GM12892 (cell line): ENCODE data around the gene DCC.
"Not testable (repeated sequence)": the region's sequence is repeated elsewhere in the genome, so short reads cannot be mapped to it uniquely, and the experiment has no call there.

Source experiments
- DNase-seq: peaks from one replicate; pipeline ENCODE4 v3.0.0; 2011; ENCODE audit not compliant: insufficient read length
- FAIRE-seq: peaks from 2 replicates; lab custom pipeline; 2011; peaks lifted over from hg19 to GRCh38; lab: Jason Lieb, UNC
- POLR2A ChIP-seq: IDR thresholded peaks from 2 replicates; pipeline ENCODE4 v1.6.1; 2011; ENCODE audit warnings: low read depth, low read length, control low read depth
- POLR2AphosphoS5 ChIP-seq: IDR thresholded peaks from 2 replicates; pipeline ENCODE4 v1.6.1; 2011; ENCODE audit warnings: low read depth, low read length, control low read depth
- TAF1 ChIP-seq: IDR thresholded peaks from 2 replicates; pipeline ENCODE4 v1.6.1; 2011; ENCODE audit warnings: low read depth, mild to moderate bottlenecking, control low read depth, low read length, borderline replicate concordance

DCC gene

DNA sequence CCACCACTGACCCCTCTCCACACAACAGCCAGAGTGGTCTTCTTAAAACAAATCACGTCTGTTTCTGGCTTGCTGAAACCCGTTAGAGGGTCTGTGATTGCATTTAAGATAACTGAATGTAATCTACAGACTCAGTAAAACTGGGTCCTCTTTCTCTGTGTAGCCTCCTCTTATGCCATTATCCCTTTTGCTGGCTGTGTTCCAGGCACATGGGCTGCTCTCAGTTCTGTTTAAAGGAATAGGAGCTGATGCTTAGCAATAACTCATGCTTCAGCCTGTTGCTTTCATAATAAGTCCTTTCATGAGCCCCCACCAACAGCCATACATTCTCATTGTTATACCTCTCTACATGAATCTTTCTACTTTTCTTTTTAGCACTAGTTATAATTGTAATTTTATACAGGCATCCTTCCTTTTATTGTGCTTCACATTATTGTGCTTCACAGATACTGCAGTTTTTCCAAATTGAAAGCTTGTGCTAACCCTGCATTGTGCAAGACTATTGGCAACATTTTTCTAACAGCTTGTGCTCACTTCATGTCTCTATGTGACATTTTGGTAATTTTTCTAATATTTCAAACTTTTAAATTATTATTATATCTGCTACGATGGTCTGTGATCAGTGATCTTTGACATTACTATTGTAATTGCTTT lies 1101.9 kb downstream of the DCC start:
- DNase-seq, result no peak
- no peak for FAIRE-seq
- TF ChIP-seq TAF1, result no peak
- TF ChIP-seq POLR2A, result no peak
- no peak for TF ChIP-seq POLR2AphosphoS5

DNA sequence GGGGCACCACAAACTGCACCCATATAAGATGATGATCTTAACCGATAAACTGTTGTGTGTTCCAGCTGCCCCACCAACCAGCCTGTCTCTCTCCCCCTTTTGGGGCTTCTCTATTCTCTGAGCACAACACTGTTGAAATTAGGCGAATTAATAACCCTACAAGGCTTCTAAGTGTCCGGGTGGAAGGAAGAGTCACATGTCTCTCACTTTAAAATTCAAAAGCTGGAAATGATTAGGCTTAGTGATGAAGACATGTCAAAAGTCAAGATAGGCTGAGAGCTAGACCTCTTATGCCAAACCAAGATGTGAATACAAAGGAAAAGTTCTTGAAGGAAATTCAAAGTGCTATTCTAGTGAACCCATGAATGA lies 1102.4 kb downstream of the DCC start:
- FAIRE-seq (no peak), DNase-seq (no peak)
- TF ChIP-seq POLR2AphosphoS5, result no peak
- no peak for TF ChIP-seq POLR2A
- no peak for TF ChIP-seq TAF1

DNA sequence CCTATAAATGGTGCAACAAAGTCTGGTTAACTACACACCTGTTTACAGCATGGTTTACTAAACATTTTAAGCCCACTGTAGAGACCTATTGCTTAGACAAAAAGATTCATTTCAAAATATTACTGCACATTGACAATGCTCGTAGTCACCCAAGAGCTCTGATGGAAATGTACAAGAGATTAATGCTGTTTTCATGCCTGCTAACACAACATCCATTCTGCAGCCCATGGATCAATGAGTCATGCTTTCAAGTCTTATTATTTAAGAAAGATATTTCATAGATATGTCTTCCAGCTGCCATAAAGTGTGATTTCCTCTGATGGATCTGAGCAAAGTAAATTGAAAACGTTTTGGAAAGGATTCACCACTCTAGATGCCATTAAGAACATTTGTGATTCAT lies 1103.3 kb downstream of the DCC start:
- no peak for TF ChIP-seq POLR2A
- no peak for TF ChIP-seq TAF1
- no peak for TF ChIP-seq POLR2AphosphoS5
- DNase-seq (no peak), FAIRE-seq (no peak)

DNA sequence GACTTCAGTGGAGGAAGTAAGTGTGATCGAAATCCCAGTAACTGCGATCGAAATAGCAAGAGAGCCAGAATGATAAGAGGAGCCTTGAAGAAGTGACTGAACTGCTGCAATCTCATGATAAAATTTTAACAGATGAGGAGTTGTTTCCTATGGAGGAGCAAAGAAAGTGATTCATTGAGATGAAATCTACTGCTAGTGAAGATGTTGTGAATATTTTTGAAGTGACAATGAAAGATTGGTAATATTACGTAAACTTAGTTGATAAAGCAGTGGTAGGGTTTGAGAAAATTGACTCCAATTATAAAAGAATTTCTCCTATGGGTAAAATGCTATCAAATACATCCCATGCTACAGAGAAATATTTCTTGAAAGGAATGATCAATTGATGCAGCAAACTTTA lies 1103.8 kb downstream of the DCC start:
- no peak for TF ChIP-seq TAF1
- TF ChIP-seq POLR2AphosphoS5, result no peak
- no peak for TF ChIP-seq POLR2A
- DNase-seq (no peak), FAIRE-seq (no peak)

DNA sequence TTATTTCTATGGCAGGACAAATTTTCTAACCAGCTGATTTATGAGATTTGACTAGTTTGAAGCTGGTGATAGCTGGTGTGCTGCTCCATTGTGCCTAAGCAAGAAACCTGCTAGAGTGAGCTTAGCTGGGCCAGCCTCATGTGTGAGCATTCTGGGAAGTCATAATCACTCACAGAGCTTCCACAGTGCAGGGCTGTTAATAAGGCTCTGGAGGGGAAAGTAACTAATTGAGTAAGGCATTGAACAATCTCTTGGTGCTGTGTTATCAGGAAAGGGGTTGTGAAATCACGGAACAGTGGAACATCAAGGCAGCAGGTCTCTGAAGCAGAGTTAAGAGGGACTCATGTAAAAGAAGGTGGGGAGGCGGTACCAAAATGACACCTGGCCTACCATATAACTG lies 1111.9 kb downstream of the DCC start:
- FAIRE-seq, result no peak
- DNase-seq, result no peak
- TF ChIP-seq POLR2A, result no peak
- no peak for TF ChIP-seq TAF1
- no peak for TF ChIP-seq POLR2AphosphoS5

DNA sequence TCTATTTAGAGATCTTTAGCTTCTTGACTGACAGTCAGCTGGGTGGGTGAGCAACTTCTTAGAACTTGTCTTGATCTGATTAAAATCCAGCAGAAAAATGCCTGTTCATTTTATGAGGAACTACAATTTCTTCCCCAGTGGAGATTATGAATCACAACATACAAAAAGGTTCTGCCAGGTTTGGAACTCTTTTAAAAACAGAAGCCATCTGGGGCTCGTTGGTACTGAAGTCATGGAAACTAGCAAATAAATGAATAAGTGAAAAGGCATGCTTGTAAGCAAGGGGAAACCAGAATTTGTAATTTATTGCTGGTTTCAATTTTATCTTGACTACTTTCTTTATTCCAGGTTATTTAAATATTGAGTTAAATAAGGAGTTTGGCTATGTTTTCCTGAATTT lies 1117.1 kb downstream of the DCC start:
- FAIRE-seq, result no peak
- no peak for DNase-seq
- TF ChIP-seq TAF1, result no peak
- no peak for TF ChIP-seq POLR2A
- TF ChIP-seq POLR2AphosphoS5, result no peak

DNA sequence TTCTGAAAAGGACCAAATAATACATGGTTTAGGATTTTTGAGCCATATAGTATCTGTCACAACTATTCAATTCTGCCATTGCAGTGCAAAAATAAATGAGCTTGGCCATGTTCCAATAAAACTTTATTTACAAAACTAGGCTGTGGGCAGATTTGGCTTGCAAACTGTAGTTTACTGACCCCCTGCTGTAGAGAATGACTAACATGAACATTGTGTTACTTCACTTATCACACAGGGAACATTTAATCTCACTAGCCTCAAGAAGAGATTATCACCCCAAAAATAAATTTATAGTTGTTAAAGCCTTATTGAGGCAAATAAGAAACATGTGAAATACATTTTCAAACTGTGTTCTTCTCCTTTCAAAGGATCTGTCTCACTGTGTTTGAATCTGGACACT lies 1118.3 kb downstream of the DCC start:
- TF ChIP-seq POLR2A (no peak), POLR2AphosphoS5 (no peak), TAF1 (no peak)
- FAIRE-seq (no peak), DNase-seq (no peak)

DNA sequence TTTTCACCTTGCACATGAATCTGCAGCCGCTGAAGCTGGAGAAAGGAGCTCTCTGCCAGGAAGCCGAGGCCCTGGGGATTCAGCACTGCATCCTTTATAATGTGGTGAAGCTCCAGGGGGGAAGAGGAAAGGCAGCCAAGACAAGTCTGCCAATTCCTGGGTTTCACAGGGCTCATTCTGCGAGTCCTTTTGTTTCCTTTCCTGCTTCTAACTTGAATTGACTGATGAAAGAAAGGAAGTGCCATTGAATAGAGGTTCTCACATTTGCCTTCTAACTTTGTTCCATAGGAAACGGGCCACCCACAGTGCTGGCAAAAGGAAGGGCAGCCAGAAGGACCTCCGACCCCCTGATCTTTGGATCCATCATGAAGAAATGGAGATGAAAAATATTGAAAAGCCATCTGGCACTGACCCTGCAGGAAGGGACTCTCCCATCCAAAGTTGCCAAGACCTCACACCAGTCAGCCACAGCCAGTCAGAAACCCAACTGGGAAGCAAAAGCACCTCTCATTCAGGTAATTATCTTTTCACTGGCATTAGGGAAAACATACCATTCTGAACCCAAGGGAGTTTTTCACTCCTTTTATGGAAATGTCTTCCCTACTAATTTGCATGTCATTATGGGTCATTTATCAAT lies 1119.1 kb downstream of the DCC start:
- no peak for FAIRE-seq
- DNase-seq, result no peak
- TF ChIP-seq TAF1, result no peak

DNA sequence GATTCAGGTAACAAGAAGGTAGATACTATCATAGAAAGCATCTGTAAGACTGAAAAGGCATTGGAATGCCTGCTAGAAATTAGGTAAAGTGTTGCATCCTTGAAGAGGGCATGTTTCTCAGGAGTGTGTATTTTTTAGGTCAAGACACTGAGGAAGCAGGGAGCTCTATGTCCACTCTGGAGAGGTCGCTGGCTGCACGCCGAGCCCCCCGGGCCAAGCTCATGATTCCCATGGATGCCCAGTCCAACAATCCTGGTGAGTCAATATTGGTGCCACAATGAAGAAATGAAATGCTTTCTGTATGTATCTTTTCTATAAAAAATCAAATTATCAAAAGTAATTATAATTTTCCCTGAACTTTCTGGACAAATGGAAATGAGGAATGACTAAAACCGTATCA lies 1127.8 kb downstream of the DCC start:
- DNase-seq (no peak), FAIRE-seq (no peak)
- TF ChIP-seq POLR2A (no peak), TAF1 (no peak), POLR2AphosphoS5 (no peak)

DNA sequence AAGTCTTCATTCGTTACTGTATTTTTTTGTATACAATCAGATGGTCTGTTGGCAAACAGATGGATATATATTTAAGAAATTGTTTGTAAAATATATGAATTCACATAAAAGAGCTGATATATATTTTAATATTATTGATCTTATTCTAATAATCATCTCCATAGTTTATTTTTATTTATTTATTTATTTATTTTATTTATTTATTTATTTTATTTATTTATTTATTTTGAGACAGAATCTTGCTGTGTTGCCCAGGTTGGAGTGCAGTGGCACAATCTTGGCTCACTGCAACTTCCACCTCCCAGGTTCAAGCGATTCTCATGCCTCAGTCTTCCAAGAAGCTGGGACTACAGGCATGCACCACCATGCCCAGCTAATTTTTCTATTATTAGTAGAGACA lies 1128.2 kb downstream of the DCC start:
- not testable (repeated sequence) for DNase-seq, FAIRE-seq

DNA sequence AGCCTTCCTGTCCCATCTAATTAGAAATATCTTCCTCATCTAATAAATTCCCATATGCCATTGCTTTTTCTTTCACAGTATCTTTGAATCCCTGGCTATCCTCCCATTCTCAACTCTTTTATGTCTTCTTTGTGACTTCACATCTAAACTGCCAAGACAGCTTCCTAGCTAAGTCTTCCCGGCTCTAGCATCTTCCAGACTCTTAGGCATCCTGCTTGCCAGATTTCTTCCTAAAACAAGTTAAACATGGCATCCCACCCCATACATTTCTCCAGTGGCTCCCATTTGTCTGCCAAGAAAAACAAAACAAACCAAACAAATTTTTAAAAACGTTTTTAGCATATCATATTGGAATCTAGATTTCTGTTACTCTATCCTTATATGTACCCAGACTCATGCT lies 1132.5 kb downstream of the DCC start:
- DNase-seq (no peak), FAIRE-seq (no peak)
- TF ChIP-seq POLR2AphosphoS5, result no peak

DNA sequence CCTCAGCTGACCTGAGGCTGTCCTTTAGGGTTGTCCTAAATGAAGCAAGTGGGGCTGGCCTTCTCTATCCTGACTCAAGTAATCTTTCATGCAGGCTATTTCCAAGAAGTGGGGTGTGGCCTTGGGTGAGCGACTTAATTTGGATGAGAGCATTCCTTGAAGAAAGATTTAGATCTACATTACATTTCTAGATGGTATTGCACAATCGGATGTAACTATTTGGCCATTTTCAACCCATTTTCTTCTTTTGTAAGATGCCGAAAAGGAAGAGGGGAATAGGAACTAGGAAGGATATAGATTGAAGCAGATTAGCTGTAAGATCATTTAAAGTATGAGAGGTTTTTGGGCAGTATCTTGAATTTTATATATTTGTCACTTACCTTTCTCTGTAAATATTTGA lies 1138.2 kb downstream of the DCC start:
- no peak for FAIRE-seq
- DNase-seq, result no peak
- TF ChIP-seq TAF1 (no peak), POLR2A (no peak), POLR2AphosphoS5 (no peak)

DNA sequence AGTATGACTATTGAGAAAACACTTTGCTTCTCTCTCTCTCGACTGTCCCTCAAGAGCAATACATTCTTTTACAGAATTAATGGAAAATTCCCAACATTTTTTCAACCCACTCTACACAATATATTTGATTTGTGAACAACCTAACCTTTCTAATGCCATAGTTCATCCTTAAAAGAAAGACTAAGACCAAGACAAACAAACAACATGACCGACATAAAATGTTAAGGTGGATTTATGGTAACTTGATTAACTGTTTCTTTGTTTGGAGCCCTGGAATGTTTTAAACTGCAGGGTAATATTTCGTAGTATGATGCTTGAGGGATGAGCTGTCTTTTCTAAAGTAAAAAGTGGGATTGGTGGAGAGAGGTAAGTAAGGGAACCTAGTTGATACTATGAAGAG lies 1146.3 kb downstream of the DCC start:
- DNase-seq (no peak), FAIRE-seq (no peak)
- no peak for TF ChIP-seq POLR2A
- TF ChIP-seq POLR2AphosphoS5, result no peak
- TF ChIP-seq TAF1, result no peak
